ENCODE data around the gene SLC6A7.

GRCh38 chr5:150168864-150169263, 21.0 kb upstream of the SLC6A7 start:
- TF ChIP-seq EZH2 (IDR thresholded peaks at IDR 0.05; ENCODE audit: borderline replicate concordance, low read length) (no peak), CTCF (conservative IDR thresholded peaks at IDR 0.05 in 1 of 2, IDR thresholded peaks at IDR 0.05 in 1 of 2; ENCODE audit: extremely low read depth in 1 of 2, insufficient read depth in 1 of 2, low read depth in 1 of 2, low read length in 2 of 2) (no peak)

All from mammary epithelial cell (primary cell).